Measurements from ENCODE around the gene SPSB2.
"Not testable (repeated sequence)": the region's sequence is repeated elsewhere in the genome, so short reads cannot be mapped to it uniquely, and the experiment has no call there.

SPSB2 gene

DNA sequence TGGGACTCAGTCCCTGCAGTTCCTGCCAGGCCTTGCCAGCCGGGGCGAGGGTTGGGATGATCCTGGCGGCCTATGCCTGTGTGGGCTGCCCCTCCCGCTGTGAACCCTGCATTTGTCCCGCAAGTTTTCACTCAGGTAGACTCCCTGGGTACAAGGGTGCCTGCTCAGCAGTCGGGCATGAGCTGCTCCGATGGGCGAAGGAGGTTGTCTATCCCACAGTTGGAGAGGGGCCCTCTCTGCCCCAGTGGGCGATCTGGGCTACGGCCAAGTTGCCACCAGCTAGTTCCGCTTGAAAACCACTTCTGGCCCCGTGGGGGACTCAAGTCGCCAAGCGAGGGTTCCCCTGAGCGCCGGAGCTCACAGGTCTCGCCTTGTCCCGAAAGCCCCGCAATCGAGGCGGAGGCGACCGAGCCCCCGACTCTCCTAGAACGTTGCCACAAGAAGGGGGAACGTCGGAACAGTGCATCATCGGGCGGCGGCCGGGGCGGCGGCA lies 6.1 kb downstream of the SPSB2 start:
- Histone ChIP-seq H3K4me1 (ENCODE audit: control extremely low read depth in 1 of 4, control insufficient read depth in 4 of 4, insufficient read depth in 4 of 4, low read length in 3 of 4) (peaks cover 8 to 49% (median 40%) of the 10 kb centered on the region in 4 experiments), H3K9me3 (ENCODE audit: control extremely low read depth in 1 of 5, control insufficient read depth in 4 of 5, insufficient read depth in 2 of 5, low read depth in 1 of 5, low read length in 4 of 5) (no peaks in the 10 kb centered on the region), H3K27ac (ENCODE audit: insufficient read depth in 1 of 2, low read depth in 1 of 2, low read length in 2 of 2, poor library complexity in 1 of 2, severe bottlenecking in 2 of 2) (peak overlapping the region in 1 of 2 experiments; percentile 80), H3K4me3 (ENCODE audit: control insufficient read depth in 1 of 7, extremely low read depth in 1 of 7, insufficient read depth in 4 of 7, low read depth in 2 of 7, low read length in 6 of 7) (peak overlapping the region; percentile 9 to 89 (median 66)), H3K36me3 (ENCODE audit: control insufficient read depth in 4 of 4, insufficient read depth in 4 of 4, low read length in 3 of 4) (peaks cover 4 to 72% (median 55%) of the 10 kb centered on the region in 4 experiments), H3K27me3 (replicated peaks in 2 of 5; ENCODE audit: control insufficient read depth in 4 of 5, insufficient read depth in 5 of 5, low read length in 4 of 5) (no peaks in the 10 kb centered on the region)
- ChIA-PET POLR2A (interaction anchor here (0.5 to 3.7 kb wide), 6 partner anchors 12 to 81 kb away, joined by 3 to 21 read pairs (median 6); partner anchors contain the start of genes C12orf57, CDCA3, RNU7-1 and USP5), CTCF (interaction anchor here (1.1 to 9.4 kb wide), 7 partner anchors 13 to 95 kb away, joined by 3 to 105 read pairs (median 12); partner anchors contain the start of genes C12orf57, CDCA3, LRRC23 and RNU7-1)
- peak; percentile 69 to 82 (median 80) for DNase-seq
- WGBS (ENCODE audit: insufficient coverage): 3% methylated on average over 28 of the region's 33 CpGs

GRCh38 chr12:6866163-6866919 lies 6.8 kb downstream of the SPSB2 start:
- H3K27ac ChIP-seq (ENCODE audit: insufficient read depth in 1 of 2, low read depth in 1 of 2, low read length in 2 of 2, poor library complexity in 1 of 2, severe bottlenecking in 2 of 2): peak overlapping the region in 1 of 2 experiments; percentile 80

GRCh38 chr12:6865307-6865706 lies 7.8 kb downstream of the SPSB2 start:
- H3K4me3 ChIP-seq (ENCODE audit: control insufficient read depth in 1 of 7, extremely low read depth in 1 of 7, insufficient read depth in 4 of 7, low read depth in 2 of 7, low read length in 6 of 7); H3K9me3 ChIP-seq (ENCODE audit: control extremely low read depth in 1 of 5, control insufficient read depth in 4 of 5, insufficient read depth in 2 of 5, low read depth in 1 of 5, low read length in 4 of 5); H3K27me3 ChIP-seq (replicated peaks in 2 of 5; ENCODE audit: control insufficient read depth in 4 of 5, insufficient read depth in 5 of 5, low read length in 4 of 5); POLR2A ChIA-PET; DNase-seq; H3K27ac ChIP-seq (ENCODE audit: insufficient read depth in 1 of 2, low read depth in 1 of 2, low read length in 2 of 2, poor library complexity in 1 of 2, severe bottlenecking in 2 of 2): not testable (repeated sequence)
- CTCF ChIA-PET: interaction anchor here (0.6 to 8.0 kb wide), 6 partner anchors 11 to 246 kb away, joined by 3 to 85 read pairs (median 3); partner anchors contain the start of genes CDCA3, MLF2 and USP5
- WGBS (ENCODE audit: insufficient coverage): 96% methylated on average over 5 of the region's 5 CpGs
- H3K4me1 ChIP-seq (ENCODE audit: control extremely low read depth in 1 of 4, control insufficient read depth in 4 of 4, insufficient read depth in 4 of 4, low read length in 3 of 4): peaks cover 8 to 32% (median 28%) of the 10 kb centered on the region in 4 experiments
- peaks cover 11 to 74% (median 59%) of the 10 kb centered on the region in 4 experiments for H3K36me3 ChIP-seq (ENCODE audit: control insufficient read depth in 4 of 4, insufficient read depth in 4 of 4, low read length in 3 of 4)

More at GRCh38 chr12:6866163-6866919, 6.8 kb downstream of the SPSB2 start:
- CTCF ChIA-PET: interaction anchor here (0.9 to 9.4 kb wide), 7 partner anchors 12 to 245 kb away, joined by 3 to 105 read pairs (median 3); partner anchors contain the start of genes CDCA3, LRRC23 and USP5
- 91% methylated on average over 6 of the region's 19 CpGs for WGBS (ENCODE audit: insufficient coverage)
- Histone ChIP-seq H3K4me3 (ENCODE audit: control insufficient read depth in 1 of 7, extremely low read depth in 1 of 7, insufficient read depth in 4 of 7, low read depth in 2 of 7, low read length in 6 of 7) (peak overlapping the region; percentile 9 to 89 (median 66)), H3K9me3 (ENCODE audit: control extremely low read depth in 1 of 5, control insufficient read depth in 4 of 5, insufficient read depth in 2 of 5, low read depth in 1 of 5, low read length in 4 of 5) (no peaks in the 10 kb centered on the region), H3K4me1 (ENCODE audit: control extremely low read depth in 1 of 4, control insufficient read depth in 4 of 4, insufficient read depth in 4 of 4, low read length in 3 of 4) (peaks cover 8 to 42% (median 34%) of the 10 kb centered on the region in 4 experiments), H3K27me3 (replicated peaks in 2 of 5; ENCODE audit: control insufficient read depth in 4 of 5, insufficient read depth in 5 of 5, low read length in 4 of 5) (no peaks in the 10 kb centered on the region), H3K36me3 (ENCODE audit: control insufficient read depth in 4 of 4, insufficient read depth in 4 of 4, low read length in 3 of 4) (peaks cover 4 to 74% (median 59%) of the 10 kb centered on the region in 4 experiments)
- DNase-seq: no peak
- POLR2A ChIA-PET: interaction anchor here (0.5 to 3.7 kb wide), 5 partner anchors 12 to 78 kb away, joined by 6 to 21 read pairs (median 6); partner anchors contain the start of genes C12orf57, CDCA3, RNU7-1 and USP5

DNA sequence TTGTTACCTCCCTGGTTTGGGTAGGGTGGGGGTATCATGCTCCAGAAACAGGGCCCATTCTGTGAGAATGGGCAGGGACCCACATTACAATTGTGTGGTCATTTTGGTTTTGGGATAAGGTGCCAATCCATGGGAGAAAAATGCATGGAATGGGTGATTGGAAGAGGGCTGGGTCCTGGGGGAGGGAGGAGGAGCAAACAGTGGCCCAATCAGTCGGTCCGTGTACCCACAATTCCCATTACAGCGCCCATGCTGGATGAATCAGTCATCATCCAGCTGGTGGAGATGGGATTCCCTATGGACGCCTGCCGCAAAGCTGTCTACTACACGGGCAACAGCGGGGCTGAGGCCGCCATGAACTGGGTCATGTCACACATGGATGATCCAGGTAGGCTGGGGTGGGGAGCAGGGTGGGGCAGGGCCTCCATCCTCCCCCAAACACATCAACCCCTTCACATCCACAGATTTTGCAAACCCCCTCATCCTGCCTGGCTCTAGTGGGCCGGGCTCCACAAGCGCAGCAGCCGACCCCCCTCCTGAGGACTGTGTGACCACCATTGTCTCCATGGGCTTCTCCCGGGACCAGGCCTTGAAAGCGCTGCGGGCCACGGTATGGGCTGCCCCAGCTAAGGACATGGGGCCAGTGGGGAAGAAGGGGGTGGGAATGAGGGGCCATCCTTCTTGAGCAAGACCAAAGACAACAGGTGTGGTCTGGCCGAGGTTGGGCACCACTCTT lies 9.3 kb downstream of the SPSB2 start:
- ChIA-PET POLR2A (interaction anchor here (0.6 kb wide), 1 partner anchor 77 kb away, joined by 4 read pairs; no protein-coding TSS in a partner anchor), CTCF (interaction anchor here (0.9 to 8.0 kb wide), 4 partner anchors 9 to 74 kb away, joined by 3 to 85 read pairs (median 3); partner anchors contain the start of genes CDCA3 and USP5)
- Histone ChIP-seq H3K4me1 (ENCODE audit: control extremely low read depth in 1 of 4, control insufficient read depth in 4 of 4, insufficient read depth in 4 of 4, low read length in 3 of 4) (peaks cover 7 to 21% (median 19%) of the 10 kb centered on the region in 4 experiments), H3K27ac (ENCODE audit: insufficient read depth in 1 of 2, low read depth in 1 of 2, low read length in 2 of 2, poor library complexity in 1 of 2, severe bottlenecking in 2 of 2) (no peak overlapping the region), H3K4me3 (ENCODE audit: control insufficient read depth in 1 of 7, extremely low read depth in 1 of 7, insufficient read depth in 4 of 7, low read depth in 2 of 7, low read length in 6 of 7) (no peak overlapping the region), H3K36me3 (ENCODE audit: control insufficient read depth in 4 of 4, insufficient read depth in 4 of 4, low read length in 3 of 4) (peaks cover 9 to 73% (median 62%) of the 10 kb centered on the region in 4 experiments), H3K27me3 (replicated peaks in 2 of 5; ENCODE audit: control insufficient read depth in 4 of 5, insufficient read depth in 5 of 5, low read length in 4 of 5) (no peaks in the 10 kb centered on the region), H3K9me3 (ENCODE audit: control extremely low read depth in 1 of 5, control insufficient read depth in 4 of 5, insufficient read depth in 2 of 5, low read depth in 1 of 5, low read length in 4 of 5) (no peaks in the 10 kb centered on the region)
- no peak for DNase-seq
- WGBS (ENCODE audit: insufficient coverage): 99% methylated on average over 8 of the region's 16 CpGs

GRCh38 chr12:6863033-6863432 lies 10.1 kb downstream of the SPSB2 start:
- POLR2A ChIA-PET: interaction anchor here (0.6 kb wide), 1 partner anchor 78 kb away, joined by 4 read pairs; no protein-coding TSS in a partner anchor
- no peak for DNase-seq

GRCh38 chr12:6861391-6861790 lies 11.7 kb downstream of the SPSB2 start:
- H3K9me3 ChIP-seq (ENCODE audit: control extremely low read depth in 1 of 5, control insufficient read depth in 4 of 5, insufficient read depth in 2 of 5, low read depth in 1 of 5, low read length in 4 of 5): no peaks in the 10 kb centered on the region
- 96% methylated on average over 9 of the region's 9 CpGs for WGBS (ENCODE audit: insufficient coverage)
- no peak for DNase-seq
- H3K36me3 ChIP-seq (ENCODE audit: control insufficient read depth in 4 of 4, insufficient read depth in 4 of 4, low read length in 3 of 4): peaks cover 26 to 94% (median 80%) of the 10 kb centered on the region in 4 experiments
- no peak overlapping the region for H3K4me3 ChIP-seq (ENCODE audit: control insufficient read depth in 1 of 7, extremely low read depth in 1 of 7, insufficient read depth in 4 of 7, low read depth in 2 of 7, low read length in 6 of 7)
- H3K27me3 ChIP-seq (replicated peaks in 2 of 5; ENCODE audit: control insufficient read depth in 4 of 5, insufficient read depth in 5 of 5, low read length in 4 of 5): no peaks in the 10 kb centered on the region
- no peak overlapping the region for H3K27ac ChIP-seq (ENCODE audit: insufficient read depth in 1 of 2, low read depth in 1 of 2, low read length in 2 of 2, poor library complexity in 1 of 2, severe bottlenecking in 2 of 2)
- ChIA-PET CTCF (interaction anchor here (1.5 to 1.6 kb wide), 2 partner anchors 9 to 11 kb away, joined by 6 to 9 read pairs; partner anchors contain the start of genes SPSB2 and USP5), POLR2A (no interaction called here)
- peaks cover 0 to 2% (median 2%) of the 10 kb centered on the region in 4 experiments for H3K4me1 ChIP-seq (ENCODE audit: control extremely low read depth in 1 of 4, control insufficient read depth in 4 of 4, insufficient read depth in 4 of 4, low read length in 3 of 4)

More at GRCh38 chr12:6863033-6863432, 10.1 kb downstream of the SPSB2 start:
- Histone ChIP-seq H3K27ac (ENCODE audit: insufficient read depth in 1 of 2, low read depth in 1 of 2, low read length in 2 of 2, poor library complexity in 1 of 2, severe bottlenecking in 2 of 2) (no peak overlapping the region), H3K36me3 (ENCODE audit: control insufficient read depth in 4 of 4, insufficient read depth in 4 of 4, low read length in 3 of 4) (peaks cover 11 to 80% (median 67%) of the 10 kb centered on the region in 4 experiments), H3K9me3 (ENCODE audit: control extremely low read depth in 1 of 5, control insufficient read depth in 4 of 5, insufficient read depth in 2 of 5, low read depth in 1 of 5, low read length in 4 of 5) (no peaks in the 10 kb centered on the region), H3K4me3 (ENCODE audit: control insufficient read depth in 1 of 7, extremely low read depth in 1 of 7, insufficient read depth in 4 of 7, low read depth in 2 of 7, low read length in 6 of 7) (no peak overlapping the region), H3K27me3 (replicated peaks in 2 of 5; ENCODE audit: control insufficient read depth in 4 of 5, insufficient read depth in 5 of 5, low read length in 4 of 5) (no peaks in the 10 kb centered on the region), H3K4me1 (ENCODE audit: control extremely low read depth in 1 of 4, control insufficient read depth in 4 of 4, insufficient read depth in 4 of 4, low read length in 3 of 4) (peaks cover 0 to 14% (median 12%) of the 10 kb centered on the region in 4 experiments)
- 97% methylated on average over 11 of the region's 11 CpGs for WGBS (ENCODE audit: insufficient coverage)
- CTCF ChIA-PET: interaction anchor here (1.0 to 8.0 kb wide), 2 partner anchors 9 to 10 kb away, joined by 3 to 85 read pairs; partner anchors contain the start of genes CDCA3 and USP5

Data from common myeloid progenitor, CD34-positive (primary cell).